NCI-H1048 (cell line): ENCODE data around the gene FAM107B.
"Not testable (repeated sequence)": the region's sequence is repeated elsewhere in the genome, so short reads cannot be mapped to it uniquely, and the experiment has no call there.

Experiments
- DNase-seq: peaks from one replicate; lab custom pipeline; 2025; lab: John Stamatoyannopoulos, UW

FAM107B gene

GRCh38 chr10:14736043-14736442, 38.7 kb downstream of the FAM107B start:
- DNase-seq, result no peak

- no peak for DNase-seq
Observed at GRCh38 chr10:14731875-14732512, 42.7 kb downstream of the FAM107B start.

- no peak for DNase-seq
Observed at GRCh38 chr10:14728346-14728745, 46.4 kb downstream of the FAM107B start.

DNA sequence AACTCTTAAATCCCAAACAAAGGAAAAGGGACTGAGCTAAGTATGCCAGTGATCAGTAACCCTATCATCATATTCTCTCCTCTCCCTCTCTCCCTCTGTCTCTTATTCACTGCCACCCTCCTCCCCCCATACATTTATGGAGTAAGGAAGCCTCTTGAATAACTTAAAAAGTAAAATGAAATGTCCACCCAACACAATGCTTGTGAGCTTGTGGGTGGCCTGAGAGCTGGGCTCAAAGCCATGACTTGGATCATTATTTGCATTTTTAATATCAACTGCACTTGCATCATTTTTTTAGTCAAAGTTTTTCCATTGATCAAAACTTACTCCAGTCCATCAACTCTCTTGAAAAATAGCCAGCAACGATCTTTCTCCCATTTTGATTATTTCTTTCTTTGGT, 46.8 kb downstream of the FAM107B start:
- no peak for DNase-seq

DNA sequence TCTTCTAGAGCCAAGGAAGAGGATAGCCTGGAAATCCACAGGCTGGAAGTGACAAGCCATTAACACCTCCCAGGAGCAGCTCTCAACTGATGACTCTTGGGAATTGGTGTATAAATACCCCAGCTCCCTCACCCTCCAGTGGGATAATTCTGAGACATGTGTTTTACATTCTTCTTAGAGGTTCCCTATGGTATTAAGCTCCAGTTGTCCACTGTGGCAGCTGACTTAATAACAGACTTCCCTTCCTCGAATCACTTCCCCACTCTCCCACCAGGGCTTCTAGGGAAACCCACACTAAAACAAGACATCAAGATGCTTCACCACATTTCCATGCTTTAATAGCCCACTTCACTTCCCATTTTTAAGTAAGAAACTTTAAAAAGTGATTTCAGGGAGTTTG, 47.2 kb downstream of the FAM107B start:
- DNase-seq, result no peak

- no peak for DNase-seq
Observed at GRCh38 chr10:14724931-14725330, 49.8 kb downstream of the FAM107B start.

GRCh38 chr10:14723052-14723689, 51.5 kb downstream of the FAM107B start:
- DNase-seq, result no peak

DNA sequence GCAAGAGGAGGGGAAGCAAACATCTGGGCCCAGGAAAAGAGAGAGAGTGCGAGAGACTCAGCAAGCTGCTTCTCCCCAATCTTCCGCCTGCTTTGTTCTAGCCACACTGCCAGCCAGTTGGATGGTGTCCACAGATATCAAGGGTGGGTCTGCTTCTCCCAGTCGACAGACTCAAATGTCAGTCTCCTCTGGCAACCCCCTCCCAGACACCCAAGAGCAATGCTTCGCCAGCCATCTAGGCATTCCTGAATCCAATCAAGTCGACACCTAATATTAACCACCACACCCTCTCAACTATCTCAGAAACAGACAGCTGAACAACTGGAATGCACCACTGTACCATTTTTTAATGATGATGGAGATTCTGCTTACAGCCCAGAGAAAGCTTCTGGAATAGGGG, 57.1 kb downstream of the FAM107B start:
- no peak for DNase-seq

DNA sequence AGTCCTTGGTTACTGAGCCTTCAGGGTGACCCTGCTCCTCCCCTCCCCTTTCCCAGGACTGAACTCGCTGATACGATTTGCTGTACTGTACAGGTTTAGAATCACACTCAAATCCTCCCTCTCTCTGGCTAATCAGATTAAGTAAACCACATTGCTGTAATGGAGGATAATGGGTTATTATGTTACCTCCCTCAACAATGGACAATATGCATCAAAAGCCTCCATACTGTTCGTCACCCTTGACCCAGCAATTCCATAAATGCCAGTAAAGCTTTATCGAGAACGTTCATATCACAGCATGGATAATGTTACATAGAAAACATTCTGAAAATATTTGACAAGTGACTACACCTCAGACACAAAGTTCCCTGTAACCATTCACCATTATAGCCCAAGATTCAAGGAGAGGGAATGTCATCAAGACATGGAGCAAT, 61.7 kb downstream of the FAM107B start:
- DNase-seq, result no peak

- not testable (repeated sequence) for DNase-seq
Observed at GRCh38 chr10:14709344-14709743, 65.4 kb downstream of the FAM107B start.

DNA sequence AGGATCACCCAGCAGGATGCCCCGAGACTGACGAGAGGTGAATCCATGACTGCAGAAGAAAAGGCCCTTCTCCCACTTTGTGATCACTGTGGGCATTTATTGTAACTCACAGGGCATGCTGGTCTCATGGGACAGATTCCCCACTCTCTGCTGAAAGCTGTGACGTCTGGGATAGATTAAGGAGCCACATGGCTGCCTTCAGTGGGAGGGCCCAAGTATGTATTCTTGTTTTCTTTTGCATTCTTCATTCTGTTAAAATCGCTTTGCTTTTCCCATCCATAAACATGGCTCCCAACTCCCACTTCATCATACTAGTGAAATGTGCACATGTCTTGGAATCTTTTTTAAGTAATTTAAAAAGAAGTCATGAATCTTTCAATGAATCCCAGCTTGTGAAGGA, 67.2 kb downstream of the FAM107B start:
- no peak for DNase-seq

- DNase-seq, result no peak
Observed at GRCh38 chr10:14705548-14706230, 69.0 kb downstream of the FAM107B start.

GRCh38 chr10:14703631-14704001, 71.1 kb downstream of the FAM107B start:
- DNase-seq, result no peak

DNA sequence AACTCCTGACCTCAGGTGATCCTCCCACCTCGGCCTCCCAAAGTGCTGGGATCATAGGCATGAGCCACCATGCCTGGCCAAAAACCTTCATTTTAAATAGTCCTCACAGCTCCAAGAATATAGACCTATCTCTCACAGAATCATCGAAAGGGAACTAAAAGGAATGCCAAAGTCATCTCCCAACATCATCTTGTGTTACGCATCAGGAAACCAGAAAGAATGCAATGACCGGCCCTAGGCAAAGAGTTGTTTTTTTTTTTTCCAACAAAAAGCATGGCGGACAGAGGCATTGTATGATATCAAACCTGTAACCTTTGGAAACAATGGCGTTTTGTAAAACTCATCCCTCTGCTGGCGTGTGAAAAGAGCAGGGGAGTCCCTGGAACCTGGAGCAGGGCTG, 73.2 kb downstream of the FAM107B start:
- no peak for DNase-seq

DNA sequence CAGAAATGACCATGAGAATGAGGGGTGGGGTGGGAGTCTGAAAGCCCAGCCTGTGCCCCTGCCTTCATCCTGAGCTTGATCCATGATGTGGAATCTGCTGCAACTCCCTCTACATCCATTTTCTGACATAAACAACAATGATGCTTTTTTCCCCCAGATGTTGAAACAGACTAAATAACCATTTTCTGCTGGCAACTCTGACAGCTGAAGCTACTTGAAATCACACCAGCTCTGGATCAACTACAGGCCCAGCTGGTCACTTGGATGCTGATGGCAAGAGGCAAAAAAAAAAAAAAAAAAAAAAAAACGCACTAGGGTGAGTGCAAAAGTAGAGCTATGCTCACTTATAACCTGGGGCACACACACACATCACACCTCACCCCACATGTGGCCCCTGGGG, 74.2 kb downstream of the FAM107B start:
- no peak for DNase-seq

DNA sequence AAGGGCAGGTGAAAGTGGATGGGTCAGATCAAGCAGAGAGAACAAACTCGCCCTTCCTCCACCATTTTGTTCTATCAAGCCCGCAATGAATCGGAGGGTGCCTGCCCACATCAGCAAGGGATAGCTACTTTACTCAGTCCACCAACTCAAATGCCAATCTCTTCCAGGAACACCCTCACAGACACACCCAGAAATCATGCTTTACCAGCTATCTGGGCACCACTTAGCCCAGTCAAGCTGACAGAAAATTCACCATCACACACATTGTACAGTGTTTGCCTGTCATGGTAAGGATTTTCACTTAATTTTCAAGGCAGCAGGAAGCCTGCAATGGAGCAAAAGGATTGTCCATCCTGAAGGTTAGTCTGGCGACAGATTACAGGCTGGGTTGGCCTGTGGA, 75.2 kb downstream of the FAM107B start:
- no peak for DNase-seq

DNA sequence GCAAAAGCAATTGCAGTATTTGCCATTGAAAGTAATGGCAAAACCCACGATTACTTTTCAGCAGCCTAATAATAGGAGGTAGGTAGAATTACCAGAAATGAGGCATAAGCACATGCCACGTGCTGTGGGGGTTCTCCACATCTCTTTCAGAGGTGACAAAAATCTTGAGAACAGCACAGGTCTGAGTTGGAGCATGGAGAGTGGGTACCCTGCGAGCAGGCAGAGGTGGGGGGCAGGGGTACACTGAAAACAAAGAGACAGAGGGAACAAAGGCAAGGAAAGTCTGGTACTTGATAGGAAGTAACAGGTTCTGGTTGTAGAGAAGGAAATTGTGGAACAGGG, 75.9 kb downstream of the FAM107B start:
- no peak for DNase-seq

- no peak for DNase-seq
Observed at GRCh38 chr10:14698111-14698828, 76.4 kb downstream of the FAM107B start.

DNA sequence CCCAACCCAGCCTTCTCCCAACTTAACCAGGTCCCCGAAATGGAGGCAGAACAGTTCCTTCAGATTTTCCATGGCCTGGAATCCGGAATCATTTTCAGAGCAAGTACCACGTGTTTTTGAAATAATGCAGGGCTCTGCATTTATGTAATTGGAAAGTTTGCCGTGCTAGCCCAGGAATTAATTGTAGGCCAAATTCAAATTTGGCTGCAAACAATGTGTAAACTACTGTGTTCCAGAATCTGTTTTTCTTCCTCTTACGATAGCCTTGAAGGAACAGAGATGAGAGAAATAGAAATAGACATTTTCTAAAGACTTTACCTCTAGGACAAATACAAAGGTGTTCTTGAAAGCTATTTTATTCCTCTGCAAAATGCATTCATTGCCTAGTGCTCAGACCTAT, 77.4 kb downstream of the FAM107B start:
- DNase-seq, result no peak

DNA sequence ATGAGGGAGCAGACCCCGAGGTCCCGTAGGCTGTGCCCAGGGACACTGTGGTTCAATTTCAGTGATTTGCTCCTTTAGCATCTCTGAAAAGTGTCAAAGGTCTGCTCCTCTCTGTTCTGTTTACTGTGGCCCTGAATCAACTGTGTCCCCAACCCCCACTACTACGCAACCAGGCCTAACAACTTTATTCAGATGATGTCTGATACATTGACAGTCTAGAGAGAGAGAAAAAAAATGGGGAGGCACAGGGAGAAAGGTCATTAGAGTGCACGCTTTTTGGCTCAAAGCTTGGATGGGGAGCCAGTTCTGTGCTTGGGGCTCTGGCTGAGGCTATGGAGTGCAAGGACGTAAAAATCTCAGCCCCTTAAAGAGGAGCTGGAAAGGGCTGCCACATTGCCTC, 77.9 kb downstream of the FAM107B start:
- DNase-seq, result no peak

GRCh38 chr10:14695847-14696480, 78.7 kb downstream of the FAM107B start:
- DNase-seq, result no peak

- no peak for DNase-seq
Observed at GRCh38 chr10:14693891-14694290, 80.8 kb downstream of the FAM107B start.
